Measurements from ENCODE around the gene SLC26A1. TPM values are rescaled to one million over a fixed set of nuclear protein-coding genes. Genes with fewer than 3 reads are reported as not detected.

Gene SLC26A1
- total RNA-seq, 1 experiment from 2014 or later, result 0.09 TPM

- peaks cover 6% of the 10 kb centered on the region; the same call in 1 of the 2 replicates for H3K27me3 ChIP-seq (ENCODE audit: insufficient read depth, low read length)
- no peak overlapping the region for H2BK12ac ChIP-seq (ENCODE audit: insufficient read length, low read depth, low read length)
- H2AK5ac ChIP-seq (ENCODE audit: insufficient read length, low read length), result no peak overlapping the region
- H2AFZ ChIP-seq (ENCODE audit: low read length), result no peak overlapping the region
- H3K79me1 ChIP-seq (ENCODE audit: insufficient read depth, low read depth, low read length, poor library complexity, severe bottlenecking), result no peaks in the 10 kb centered on the region
- no peak overlapping the region for H3K9ac ChIP-seq (ENCODE audit: extremely low read depth, insufficient read length, low read length)
- no peak overlapping the region for H3K4me2 ChIP-seq (ENCODE audit: insufficient read depth, insufficient read length, low read length)
- WGBS (ENCODE audit: extremely low coverage, insufficient read length, low lambda C conversion rate), result no CpG with 5 or more reads among the region's 8 CpGs
- no peak overlapping the region for H4K91ac ChIP-seq (ENCODE audit: insufficient read length, low read depth, low read length)
- H2BK120ac ChIP-seq (ENCODE audit: low read depth, low read length, poor library complexity, severe bottlenecking), result no peak overlapping the region
- H4K8ac ChIP-seq (replicated peaks; ENCODE audit: insufficient read length, low read depth, low read length), result no peak overlapping the region
- no peak overlapping the region for H2BK5ac ChIP-seq (ENCODE audit: insufficient read length, low read length)
- H3K14ac ChIP-seq (ENCODE audit: insufficient read depth, low read length), result no peak overlapping the region
- no peaks in the 10 kb centered on the region; the same call in 1 of the 2 replicates for H3K4me1 ChIP-seq (ENCODE audit: insufficient read depth, low read length)
- no peak overlapping the region for H3K27ac Mint-ChIP-seq
- H3K56ac ChIP-seq (ENCODE audit: insufficient read length, low read depth, low read length), result no peak overlapping the region
- H4K20me1 ChIP-seq (ENCODE audit: control insufficient read depth, insufficient read depth, insufficient read length), result no peaks in the 10 kb centered on the region
- no peak overlapping the region for H3K23ac ChIP-seq (ENCODE audit: insufficient read length, low read depth, low read length)
- H3K9me3 ChIP-seq (ENCODE audit: control insufficient read depth, low read depth, low read length), result no peaks in the 10 kb centered on the region
- H3K27ac ChIP-seq (ENCODE audit: insufficient read length, low read depth, low read length), result no peak overlapping the region
- H2BK20ac ChIP-seq (ENCODE audit: low read depth, low read length, poor library complexity, severe bottlenecking), result no peak overlapping the region
- no peak overlapping the region for H3T11ph ChIP-seq (ENCODE audit: low read length)
- H3K79me2 ChIP-seq (ENCODE audit: insufficient read depth, low read length), result no peaks in the 10 kb centered on the region
- peaks cover 8% of the 10 kb centered on the region for H3K27me3 Mint-ChIP-seq (ENCODE audit: low read depth)
- peak; percentile 25; the same call in 1 of the 3 replicates for TF ChIP-seq CTCF (conservative IDR thresholded peaks at IDR 0.05)
- H3K4ac ChIP-seq (ENCODE audit: low read depth, low read length), result no peak overlapping the region
- H2BK15ac ChIP-seq (ENCODE audit: low read depth, low read length), result no peak overlapping the region
- H3K23me2 ChIP-seq (ENCODE audit: insufficient read length, low read depth, low read length, poor library complexity, severe bottlenecking), result peaks cover 3% of the 10 kb centered on the region
- H3K4me1 Mint-ChIP-seq, result peaks cover 8 to 18% of the 10 kb centered on the region in 2 experiments
- DNase-seq, result no peak
- no peaks in the 10 kb centered on the region for H3K9me3 Mint-ChIP-seq
- no peak overlapping the region for H3K18ac ChIP-seq (ENCODE audit: insufficient read length, low read depth, low read length)
- no peak overlapping the region for H4K5ac ChIP-seq (ENCODE audit: insufficient read length, low read depth, low read length)
- H3K4me3 Mint-ChIP-seq, result no peak overlapping the region
- peaks cover 0 to 4% (median 0%) of the 10 kb centered on the region in 3 experiments; a peak in 2 of 7 replicates for H3K36me3 Mint-ChIP-seq (ENCODE audit: insufficient read depth in 1 of 3, low read depth in 3 of 3)
Observed at GRCh38 chr4:1015179-1015578, 22.0 kb upstream of the SLC26A1 start.

Measured in H9 (cell line).